Measurements from ENCODE around the gene AP4B1.

Gene AP4B1

DNA sequence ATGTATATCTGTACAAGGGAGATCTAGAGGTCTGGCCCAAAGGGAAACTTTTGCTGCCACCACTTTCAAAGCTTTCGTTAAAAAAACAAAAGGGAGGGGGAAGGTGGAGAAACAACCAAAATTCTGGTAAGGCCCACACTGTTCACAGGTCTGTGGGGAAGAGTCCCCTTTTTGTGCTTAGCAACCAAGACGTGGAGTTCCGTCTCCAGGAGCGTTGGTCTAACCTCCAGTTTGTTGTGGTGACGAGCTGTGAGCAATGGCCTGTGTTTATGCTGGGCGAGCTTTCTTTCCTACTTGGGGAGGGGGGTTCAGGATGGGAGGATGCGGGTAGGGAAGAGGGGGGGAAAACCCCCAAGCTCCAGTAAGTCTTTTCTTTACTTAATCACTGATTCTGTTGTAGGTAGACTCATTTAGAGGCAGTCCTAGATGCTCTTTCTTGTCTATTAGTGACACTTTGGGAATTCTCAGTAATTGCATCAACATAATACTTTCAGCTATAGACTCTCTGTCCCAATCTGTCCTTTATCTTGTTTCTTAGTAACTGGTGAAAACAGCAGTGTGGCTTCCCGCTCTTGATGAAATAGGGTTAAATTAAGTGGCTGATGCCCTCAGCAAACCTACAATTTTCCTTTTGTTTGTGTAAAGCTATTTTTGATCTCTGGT is 26.0 kb upstream of the AP4B1 start:
- ATAC-seq = peak; percentile 71
- peak; percentile 72 for DNase-seq

GRCh38 chr1:113929750-113930498 is 25.3 kb upstream of the AP4B1 start:
- DNase-seq (peak; percentile 70), ATAC-seq (peak; percentile 38)

DNA sequence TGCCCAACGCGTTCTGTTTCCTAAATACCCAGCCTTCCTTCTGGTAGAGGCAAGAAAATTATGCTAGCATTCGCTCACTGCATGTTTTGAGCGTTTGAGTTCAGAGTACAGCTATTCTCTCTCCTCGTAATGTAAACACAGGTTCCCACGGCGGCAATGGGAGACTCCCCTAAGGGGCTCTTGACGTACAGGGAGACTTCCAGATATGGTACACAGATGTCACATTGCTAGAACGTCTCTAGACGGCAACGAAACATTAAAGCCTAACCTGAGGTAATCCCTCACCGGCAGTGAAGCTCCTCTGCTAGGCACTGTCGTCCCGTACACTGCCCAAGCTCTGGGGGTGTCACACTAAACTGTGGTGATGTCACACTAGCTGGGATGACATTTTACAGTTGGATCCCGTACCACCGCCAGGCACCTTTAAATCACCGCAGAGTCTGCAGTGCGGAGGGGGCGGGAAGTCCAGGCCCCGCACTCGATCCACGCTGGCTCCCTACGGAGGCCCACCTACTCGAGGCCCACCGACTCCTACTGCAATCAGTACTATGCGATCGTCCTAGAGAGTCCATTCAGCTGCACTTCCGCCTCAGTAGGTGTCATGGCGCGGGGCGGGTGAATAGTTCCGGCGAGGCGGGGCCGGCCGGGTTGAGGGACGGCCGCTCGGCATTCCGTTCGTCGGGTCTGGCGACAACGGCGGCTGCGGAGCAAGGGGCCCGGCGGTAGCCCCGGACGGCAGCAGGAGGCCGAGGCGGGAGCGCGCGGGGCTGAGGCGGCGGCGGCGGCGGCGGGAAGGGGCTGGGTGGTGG is 24.5 kb upstream of the AP4B1 start, which contains the start of gene HIPK1:
HIPK1 (plus strand) TSS at position 384 of the 809 bp plus-strand sequence.
- DNase-seq (peak; percentile 94), ATAC-seq (peak; percentile 63)

DNA sequence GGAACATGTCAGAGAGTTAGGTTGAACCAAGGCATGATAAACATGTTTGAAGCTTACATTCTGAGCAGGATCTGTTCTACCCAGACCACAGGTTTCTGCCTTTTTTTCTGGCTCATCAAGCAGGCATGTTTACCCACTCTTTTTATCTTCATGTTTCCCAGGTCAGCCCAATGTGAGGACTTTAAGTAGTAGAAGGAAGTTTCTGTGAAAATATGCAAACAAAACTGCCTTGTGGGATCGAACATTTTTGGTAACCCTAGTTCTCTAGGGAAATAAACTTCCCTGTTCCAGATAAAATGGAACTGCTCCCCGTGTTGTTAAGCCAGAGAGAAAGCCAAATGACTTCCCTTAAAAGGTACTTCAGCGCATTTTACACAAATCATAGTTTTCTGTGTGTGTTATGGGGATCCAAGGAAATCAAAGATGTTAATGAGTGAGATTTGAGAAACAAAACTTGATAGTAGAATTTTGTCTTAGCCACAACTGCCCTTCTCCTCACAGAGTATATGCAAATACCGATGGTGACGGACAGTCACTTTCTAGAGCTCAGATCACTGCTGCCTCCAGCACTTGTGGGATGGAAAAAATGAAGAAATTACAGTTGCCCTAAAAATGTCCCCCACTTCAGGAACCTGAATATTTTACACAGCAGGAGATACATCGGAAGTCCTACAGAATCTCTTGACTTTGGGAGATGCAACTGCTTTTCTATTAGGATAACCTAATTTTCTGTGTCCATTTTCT is 23.8 kb upstream of the AP4B1 start:
- no peak for ATAC-seq
- no peak for DNase-seq

DNA sequence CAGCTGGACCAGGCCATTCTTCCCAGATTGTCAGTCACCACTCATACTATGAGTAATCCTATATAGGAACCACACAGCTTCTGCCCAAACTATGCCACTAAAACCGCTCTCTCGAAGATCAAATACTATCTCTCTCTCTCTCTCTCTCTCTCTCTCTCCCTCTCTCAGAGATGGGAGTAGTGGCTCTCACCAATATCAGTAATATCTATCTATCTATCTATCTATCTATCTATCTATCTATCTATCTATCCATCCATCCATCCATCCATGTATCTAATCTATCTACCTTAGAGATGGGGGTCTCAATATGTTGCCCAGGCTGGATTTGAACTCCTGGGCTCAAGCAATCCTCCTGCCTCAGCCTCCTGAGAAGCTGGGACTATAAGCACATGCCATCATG is 19.9 kb upstream of the AP4B1 start:
- DNase-seq = no peak
- no peak for ATAC-seq

DNA sequence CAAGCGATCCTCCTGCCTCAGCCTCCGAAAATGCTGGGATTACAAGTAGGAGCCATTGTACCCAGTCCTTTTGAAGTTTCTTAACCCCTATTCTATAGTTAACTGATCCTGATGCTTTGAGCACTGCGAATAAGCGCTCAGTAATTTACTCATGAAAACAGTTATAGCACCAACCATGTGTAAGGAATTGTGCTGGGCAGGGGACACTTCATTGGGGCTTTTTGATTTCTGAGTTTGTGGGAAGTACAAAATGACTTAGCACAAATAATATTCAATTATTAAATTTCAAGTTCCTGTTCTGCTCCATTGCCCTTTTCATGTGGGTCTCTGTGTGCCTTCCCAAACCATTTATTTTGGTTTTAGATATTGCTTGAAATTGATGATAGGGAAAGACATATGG is 18.4 kb upstream of the AP4B1 start:
- DNase-seq (no peak), ATAC-seq (no peak)

- no peak for ATAC-seq
- no peak for DNase-seq
Measured at GRCh38 chr1:113918243-113918642, 13.6 kb upstream of the AP4B1 start.

DNA sequence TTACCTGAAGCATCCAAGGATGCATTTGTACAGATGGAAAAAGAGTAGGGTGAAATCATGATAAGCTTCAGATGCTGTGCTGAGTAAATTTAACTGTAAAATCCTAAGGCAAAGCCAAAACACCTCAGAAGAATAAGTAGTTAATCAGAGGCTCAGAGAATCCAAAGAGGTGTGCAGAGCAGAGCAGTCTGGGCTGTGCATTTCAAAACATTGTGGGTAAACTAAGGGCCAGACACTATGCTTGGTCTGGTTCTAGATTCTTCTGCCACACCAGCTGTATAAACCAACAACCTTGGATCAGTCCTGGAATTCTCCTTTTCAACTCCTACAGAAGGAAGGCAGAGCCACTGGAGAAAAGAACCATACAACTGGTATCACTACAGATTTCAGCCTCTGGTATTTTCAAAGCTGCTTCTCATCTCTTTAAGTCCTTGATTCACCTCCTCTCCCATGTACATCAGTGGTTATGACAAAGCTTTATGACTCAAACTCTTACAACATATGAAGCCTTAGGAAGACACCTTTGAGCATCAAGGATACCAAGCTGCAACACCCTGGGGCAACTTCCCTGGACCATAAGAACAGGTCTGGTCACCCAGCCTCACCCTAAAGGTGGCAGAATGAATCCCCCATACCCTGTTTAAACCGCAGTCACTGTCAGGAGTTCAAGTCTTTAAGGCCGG is 12.9 kb upstream of the AP4B1 start:
- no peak for DNase-seq
- ATAC-seq = peak; percentile 77

- DNase-seq (no peak), ATAC-seq (no peak)
Measured at GRCh38 chr1:113916974-113917373, 12.4 kb upstream of the AP4B1 start.

DNA sequence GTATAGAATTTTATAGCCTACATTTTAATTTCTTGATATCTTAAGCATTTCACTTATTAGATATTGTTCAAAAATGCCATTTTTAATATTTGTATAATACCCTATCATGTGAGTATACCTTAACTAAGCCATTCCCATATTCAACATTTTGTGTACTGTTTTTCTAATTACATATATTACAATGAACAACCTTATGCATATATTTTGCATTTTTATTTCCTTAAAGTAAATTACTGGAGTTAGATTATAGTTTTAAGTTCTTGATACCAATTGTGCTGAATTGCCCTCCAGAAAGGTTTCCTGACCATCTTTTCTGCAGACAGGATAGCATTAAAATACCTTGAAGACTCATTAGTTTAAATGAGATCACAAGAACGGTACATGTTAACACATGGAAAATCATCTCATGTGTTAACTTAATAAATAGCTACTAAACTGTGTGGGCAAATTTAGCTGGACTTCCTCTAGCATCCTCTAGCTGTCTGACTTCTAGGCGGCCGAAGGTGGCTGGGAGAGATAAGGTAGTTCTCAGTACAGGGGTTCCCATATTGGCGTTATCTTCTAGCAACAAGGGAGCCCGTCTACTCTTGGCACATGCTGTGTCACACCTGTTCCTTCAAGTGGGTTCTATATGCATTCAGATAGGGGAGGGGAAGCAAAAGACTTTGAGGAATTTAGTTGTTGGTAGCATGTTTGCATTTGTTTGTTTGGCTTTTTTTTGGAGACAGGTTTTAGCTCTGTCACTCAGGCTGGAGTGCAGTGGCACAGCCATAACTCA is 9.5 kb upstream of the AP4B1 start:
- DNase-seq = no peak
- ATAC-seq = no peak

- ATAC-seq (no peak), DNase-seq (no peak)
Measured at GRCh38 chr1:113913312-113913668, 8.7 kb upstream of the AP4B1 start.

GRCh38 chr1:113912594-113913311 is 8.2 kb upstream of the AP4B1 start:
- no peak for DNase-seq
- ATAC-seq = no peak

DNA sequence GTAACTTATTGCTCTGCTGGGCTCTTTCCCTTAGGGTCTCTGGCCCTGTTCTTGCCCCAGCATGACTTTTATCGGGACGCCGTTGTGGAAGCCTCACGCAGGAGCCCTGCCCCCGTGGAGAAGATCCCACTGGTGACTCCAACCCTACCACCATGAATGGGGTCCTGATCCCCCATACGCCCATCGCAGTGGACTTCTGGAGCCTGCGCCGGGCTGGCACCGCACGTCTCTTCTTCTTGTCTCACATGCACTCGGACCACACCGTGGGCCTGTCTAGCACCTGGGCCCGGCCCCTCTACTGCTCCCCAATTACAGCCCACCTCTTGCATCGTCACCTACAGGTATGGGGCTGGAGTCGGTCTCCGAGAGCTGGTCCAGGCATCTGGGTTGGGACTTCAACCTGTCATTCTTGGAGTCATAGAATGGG is 849 bp upstream of the AP4B1 start:
- no peak for DNase-seq

DNA sequence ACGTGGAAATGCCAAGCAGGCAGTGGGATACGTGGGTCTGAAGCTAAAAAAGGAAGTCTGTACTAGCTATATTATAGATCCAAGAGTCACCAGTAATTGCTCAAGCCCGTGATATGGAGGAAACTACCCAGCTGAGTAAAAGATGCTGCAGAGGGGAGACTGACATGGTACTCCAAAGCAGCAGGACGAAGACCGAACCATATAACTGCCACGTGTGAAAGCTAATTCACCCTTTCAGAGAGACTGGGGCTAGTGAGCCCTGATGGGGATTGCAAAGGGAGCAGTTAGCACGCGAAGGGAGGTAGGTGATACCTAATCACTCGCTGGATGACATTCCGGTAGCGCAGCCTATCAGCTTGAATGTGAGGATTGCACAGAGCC is 316 bp downstream of the AP4B1 start:
- DNase-seq = no peak
- ATAC-seq = peak; percentile 21

More for the DNA sequence above, 849 bp upstream of the AP4B1 start:
- ATAC-seq = no peak

DNA sequence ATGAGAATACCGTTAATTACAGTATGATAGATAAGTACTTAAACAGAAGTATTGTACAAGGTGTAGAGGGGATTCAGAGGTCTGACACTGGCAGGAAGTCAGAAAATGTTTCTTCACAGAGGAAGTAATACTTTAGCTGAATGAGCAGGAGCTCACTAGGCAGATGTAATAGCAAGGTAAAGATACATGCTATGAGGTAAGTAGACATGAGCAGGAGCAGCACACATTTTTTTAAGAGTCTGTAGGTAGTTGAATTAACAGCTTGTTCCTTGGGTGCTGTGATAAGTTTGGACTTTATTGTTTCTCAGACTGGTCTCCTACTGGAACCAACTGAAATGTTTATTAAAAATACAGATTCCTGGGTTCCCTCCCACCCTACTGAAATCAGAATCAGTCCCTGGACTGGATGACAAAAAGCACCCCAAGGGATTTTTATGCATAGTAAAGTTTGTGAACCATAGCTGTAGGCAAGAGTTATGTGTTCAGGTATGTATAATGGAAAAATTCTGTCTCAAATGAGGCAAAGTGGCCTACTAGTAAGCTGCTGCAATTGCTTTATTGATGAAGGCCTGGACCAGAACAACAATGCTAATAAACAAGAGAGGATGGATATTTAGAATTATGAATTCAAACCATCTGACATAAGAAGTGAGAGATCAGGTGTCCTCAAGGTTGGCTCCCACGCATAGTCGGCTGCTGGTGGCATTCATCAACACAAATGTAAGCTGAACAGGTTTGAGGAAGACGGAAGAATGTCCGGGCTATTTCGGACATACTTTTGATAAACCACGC is 902 bp downstream of the AP4B1 start:
- ATAC-seq = no peak
- peak; percentile 23 for DNase-seq

DNA sequence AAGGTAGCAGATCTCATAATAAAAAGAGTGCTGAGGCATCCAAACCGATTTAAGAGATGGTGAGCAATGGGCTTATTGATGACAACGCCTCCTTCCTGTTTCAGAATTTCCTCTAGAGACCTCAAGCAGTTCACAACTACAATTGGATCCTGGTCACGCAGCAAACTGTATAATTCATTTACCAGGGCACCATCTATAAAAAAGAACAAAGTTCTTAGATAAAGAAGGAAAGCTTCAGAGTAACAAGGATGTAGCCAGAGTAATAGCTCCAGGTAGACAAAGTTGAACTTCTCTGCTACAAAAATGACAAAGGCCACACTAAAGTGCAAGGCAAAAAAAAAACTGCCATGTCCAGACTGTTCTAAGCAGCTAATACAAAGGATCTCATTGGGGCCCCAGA is 3.4 kb downstream of the AP4B1 start:
- no peak for DNase-seq

GRCh38 chr1:113899111-113899510 is 5.5 kb downstream of the AP4B1 start:
- DNase-seq (no peak), ATAC-seq (no peak)

More for the DNA sequence above, 3.4 kb downstream of the AP4B1 start:
- no peak for ATAC-seq

GRCh38 chr1:113898241-113898814 is 6.3 kb downstream of the AP4B1 start:
- no peak for ATAC-seq
- no peak for DNase-seq

GRCh38 chr1:113895961-113896360 is 8.6 kb downstream of the AP4B1 start:
- DNase-seq (no peak), ATAC-seq (no peak)
